Stimulated activated CD4-positive, alpha-beta T cell treated with anti-CD3 and anti-CD28 coated beads, Interleukin-4, amount 100 ng/mL, for 24 hours (primary cell): ENCODE measurements around the gene ARHGEF19.
"Not testable (repeated sequence)": the region's sequence is repeated elsewhere in the genome, so short reads cannot be mapped to it uniquely, and the experiment has no call there.

Experiments
- DNase-seq: peaks from one replicate; pipeline ENCODE4 v3.0.0-alpha.2; 2020

The ARHGEF19 gene

DNA sequence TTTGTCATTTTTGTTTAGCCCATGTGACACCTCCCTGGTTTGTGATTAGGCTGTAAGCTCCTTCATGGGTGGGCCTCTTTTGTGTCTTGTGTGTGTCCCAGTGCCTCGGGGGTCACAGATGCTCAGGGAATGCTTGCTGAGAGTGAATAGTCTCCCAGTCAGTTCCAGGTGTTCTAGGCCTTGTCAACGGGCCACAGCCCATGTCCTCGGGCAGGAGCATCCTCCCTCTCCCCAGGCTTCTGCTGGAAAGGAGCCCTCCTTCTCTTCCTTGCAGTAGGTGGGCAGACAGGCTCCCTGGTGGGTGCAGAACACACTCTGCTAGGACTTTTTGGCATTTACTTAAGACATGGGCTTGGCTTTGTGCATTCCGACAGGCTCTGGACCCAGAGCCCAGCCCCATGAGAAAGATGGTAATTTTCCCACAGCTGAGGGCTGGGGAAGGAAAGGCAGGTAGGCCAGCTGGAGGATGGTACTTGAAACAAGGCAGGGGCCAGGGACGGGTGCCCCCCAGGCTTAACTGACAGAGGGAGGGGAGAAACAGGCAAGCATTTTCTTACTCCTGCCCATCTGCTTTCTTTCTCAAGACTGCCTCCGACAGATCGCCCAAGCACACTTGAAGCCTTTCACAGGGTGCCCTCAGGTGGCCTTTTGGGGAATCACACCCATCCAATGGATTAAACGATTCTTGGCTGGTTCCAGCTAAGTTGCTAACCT lies 31.6 kb upstream of the ARHGEF19 start:
- peak; percentile 80 for DNase-seq

DNA sequence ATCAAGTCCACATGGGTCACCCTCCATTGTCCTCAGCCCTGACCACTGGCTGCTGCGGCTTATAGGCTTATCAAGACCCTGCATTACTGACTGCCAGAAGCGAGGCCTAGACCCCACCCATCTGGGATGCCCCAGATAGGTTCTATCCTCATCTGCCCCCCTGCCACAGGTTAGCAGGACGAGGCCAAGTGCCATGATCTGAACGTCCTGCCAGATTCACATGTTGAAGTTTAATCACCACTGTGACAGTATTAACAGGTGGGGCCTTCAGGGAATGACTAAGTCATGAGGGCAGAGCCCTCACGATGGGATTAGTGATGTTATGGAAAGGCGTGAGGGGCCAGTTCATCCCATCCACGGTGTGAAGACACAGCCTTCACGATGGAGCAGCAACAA lies 30.8 kb upstream of the ARHGEF19 start:
- DNase-seq: no peak

DNA sequence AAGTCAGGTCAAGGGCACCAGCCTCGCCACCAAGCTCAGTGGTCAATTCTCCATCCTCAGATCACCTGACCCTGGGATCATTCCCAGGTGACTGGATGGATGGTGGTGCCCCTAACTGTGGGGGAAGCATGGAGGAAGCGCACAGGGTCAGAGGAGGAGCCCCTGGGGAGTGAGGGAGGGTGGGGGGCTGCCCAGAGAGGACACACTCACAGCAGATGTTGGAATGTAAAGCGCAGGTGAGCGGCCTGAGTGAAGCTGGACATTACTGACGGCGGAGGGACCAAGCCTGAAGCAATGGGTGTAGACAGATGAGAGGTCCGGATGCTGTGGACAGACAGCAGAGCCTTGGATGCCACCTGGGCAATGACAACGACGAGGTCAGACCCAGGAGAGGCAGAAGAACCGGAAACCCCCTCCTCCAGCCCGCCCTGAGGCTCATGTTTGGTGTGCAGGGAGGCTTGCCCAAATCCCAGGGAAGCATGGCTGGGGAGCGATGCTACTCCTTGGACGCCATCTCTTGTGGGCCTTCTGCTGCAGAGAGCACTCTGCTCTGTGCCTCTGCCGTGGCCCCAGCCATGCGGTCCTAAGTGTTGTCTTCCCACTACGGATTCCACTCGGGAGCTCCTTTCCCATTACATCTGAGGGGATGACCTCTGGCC lies 30.2 kb upstream of the ARHGEF19 start:
- no peak for DNase-seq

GRCh38 chr1:16241221-16241708 lies 28.8 kb upstream of the ARHGEF19 start:
- DNase-seq: no peak

- no peak for DNase-seq
These were observed 27.6 kb upstream of the ARHGEF19 start for GRCh38 chr1:16239972-16240491.

- DNase-seq: no peak
These were observed 24.9 kb upstream of the ARHGEF19 start for GRCh38 chr1:16237343-16237830.

GRCh38 chr1:16236511-16237342 lies 24.3 kb upstream of the ARHGEF19 start, which contains the start of gene CPLANE2:
Gene CPLANE2, minus strand, starts transcription at chr1:16237183. Its CDS starts 441 bp downstream, at chr1:16236742.
- peak; percentile 96 for DNase-seq

DNA sequence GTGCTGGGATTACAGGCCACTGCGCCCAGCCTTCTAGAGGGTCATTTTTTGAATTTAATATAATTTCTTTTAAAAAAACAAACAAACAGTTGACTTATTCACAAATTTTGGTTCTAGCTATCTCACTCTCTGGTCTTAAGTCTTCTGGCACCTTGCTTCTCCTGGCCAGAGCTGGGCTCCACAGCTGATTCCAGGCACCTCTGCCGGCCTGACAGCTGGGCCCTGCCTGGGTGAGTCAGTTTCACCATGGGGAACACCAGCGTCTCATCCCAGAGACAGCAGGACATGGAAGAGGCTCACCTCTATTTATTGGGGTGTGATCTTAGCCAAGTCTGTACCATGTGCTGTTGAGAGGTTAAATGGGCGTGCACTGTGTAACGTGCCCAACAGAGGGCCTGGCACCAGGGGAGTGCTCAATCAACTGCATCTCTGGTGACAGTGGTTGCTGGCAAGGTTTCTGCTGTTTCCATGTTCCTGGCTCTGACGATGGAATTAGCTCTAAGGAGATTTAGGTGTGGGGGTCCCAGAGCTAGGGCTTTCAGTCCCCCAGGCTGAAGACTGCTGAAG lies 23.6 kb upstream of the ARHGEF19 start:
- DNase-seq: peak; percentile 54

GRCh38 chr1:16235347-16235746 lies 22.9 kb upstream of the ARHGEF19 start:
- DNase-seq: no peak

DNA sequence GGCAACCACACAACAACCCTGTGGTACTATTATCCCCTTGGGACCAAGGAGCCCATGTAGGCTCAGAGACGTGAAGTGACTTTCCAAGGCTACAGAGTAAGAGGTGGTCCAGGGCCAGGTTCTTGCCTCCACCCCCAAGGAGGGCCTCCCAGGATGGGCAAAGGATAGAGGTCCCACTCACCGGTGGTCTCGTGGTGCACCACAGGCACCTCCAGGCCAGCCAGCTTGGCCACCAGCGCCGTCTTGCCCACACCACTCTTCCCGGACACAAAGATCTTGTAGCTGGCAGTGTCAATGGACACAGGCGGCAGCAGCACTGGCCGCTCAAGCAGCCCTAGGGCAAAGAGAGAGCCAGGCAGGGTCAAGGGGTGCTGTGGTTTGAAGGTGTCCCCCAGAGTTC lies 21.0 kb upstream of the ARHGEF19 start:
- no peak for DNase-seq

DNA sequence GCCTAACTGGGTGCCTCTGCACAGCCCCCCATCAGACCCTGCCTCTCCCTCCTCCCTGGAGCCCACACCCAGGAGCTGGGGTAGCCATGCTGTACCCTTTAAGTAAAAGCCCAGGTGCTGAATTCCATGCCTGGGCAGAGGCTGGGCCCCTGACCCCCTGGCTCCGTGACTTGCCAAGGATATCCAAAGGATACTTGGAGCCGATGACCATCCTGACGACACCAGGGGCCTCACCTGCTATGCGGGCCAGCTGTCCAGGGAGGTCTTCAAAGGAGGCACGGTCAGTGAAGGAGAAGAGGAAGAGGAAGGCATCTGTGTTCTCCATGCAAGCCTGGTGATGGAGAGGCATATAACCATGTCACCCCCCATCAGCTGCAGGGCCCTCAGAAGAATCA lies 19.9 kb upstream of the ARHGEF19 start:
- no peak for DNase-seq

DNA sequence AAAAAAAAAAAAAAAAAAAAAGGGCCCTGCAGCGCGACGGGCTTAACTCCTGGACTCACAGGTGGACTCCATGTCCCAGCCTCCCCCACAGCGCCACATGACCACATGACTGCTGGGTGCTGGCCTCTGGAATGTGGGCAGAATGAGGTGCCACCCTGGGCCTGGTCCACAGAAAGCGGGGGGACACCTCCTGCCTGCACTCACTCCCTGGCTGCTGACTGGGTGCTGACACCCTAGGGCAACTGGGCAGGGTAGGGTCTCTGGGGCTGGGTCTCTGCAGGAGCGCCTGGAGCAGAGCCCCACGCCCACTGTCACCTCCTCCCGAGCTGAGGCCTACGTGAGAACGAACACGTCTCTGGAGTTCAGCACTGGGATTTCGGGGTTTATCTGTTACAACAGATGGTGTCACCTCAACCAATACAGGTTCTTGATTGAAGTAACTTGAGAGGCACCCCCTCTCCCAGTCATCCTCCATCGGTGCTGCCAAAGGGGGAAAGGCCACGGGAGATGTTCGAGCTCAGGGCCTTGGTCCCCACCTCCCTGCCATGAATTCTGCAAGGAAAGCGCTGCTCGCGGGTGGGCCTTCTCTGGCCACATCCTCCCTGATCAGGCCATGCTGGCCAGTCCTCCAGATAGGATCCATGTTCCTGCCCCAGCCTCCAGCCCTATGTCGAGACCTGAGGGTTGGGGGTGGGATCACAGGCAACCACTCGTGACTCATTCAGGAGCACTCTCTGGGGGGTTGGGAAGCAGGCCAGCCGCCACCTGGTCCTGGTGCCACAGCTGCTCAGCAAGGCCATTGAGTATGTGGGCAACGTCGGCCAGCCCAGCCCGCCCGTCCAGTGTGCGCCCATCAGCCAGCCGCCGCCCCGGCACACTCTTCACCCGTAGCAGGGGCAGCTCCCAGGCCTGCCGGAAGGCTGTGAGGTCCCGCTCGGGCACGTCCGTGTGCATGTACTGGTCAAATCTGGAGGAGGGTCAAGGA lies 19.2 kb upstream of the ARHGEF19 start:
- no peak for DNase-seq

DNA sequence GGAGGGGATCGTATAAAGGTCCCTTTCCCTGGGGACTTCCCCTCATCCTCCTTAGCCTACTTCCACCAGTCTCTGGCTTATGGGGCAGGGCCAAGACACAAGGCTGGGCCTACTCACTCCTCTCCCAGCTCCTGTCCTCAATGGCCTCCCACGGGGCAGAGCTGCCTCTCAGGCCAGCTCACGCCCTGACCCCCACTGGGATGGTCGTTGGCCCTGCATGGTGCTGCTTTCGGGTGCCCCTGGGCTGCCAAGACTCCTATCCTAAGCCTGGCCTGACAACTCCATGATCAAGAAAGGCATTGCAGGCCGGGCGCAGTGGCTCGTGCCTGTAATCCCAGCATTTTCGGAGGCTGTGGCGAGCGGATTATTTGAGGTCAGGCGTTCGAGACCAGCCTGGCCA lies 18.3 kb upstream of the ARHGEF19 start:
- DNase-seq: no peak

DNA sequence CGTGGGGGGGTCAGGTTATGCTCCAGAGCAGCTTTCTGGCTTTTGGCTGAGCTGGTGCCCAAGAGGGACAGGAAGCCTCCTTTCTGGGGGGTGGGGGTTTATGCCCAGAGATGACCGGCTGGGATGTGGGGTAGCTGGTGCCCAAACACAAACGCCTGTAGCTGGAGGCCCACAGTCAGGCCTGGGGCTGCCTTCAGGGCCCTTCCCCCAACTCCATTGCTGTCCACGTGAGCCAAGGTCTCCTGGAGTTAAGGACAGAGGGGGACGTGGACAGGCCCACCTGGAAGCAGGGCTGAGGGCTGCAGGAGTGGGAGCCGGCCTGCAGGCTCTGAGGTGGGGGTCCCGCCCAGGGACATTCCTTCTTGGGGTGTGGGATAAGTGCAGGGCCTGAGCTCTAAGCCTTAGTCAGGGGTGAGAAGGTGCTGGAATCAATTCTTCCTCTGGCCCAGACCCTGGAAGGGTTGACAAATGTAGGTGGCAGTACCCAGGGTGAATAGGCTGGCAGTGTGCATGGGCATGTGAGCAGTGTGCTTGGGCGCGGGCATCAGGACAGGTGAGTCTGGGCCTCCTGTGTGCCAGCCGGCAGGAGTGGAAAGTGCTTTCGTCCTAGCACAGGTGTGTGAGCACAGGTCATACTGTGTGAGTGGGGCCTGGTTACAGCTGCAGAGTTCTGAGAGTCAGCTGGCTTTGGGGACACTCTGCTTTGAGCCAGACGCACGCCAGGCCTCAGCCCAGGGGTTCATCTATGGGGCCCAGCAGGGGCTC lies 17.7 kb upstream of the ARHGEF19 start:
- no peak for DNase-seq

GRCh38 chr1:16226490-16227179 lies 14.2 kb upstream of the ARHGEF19 start:
- no peak for DNase-seq

DNA sequence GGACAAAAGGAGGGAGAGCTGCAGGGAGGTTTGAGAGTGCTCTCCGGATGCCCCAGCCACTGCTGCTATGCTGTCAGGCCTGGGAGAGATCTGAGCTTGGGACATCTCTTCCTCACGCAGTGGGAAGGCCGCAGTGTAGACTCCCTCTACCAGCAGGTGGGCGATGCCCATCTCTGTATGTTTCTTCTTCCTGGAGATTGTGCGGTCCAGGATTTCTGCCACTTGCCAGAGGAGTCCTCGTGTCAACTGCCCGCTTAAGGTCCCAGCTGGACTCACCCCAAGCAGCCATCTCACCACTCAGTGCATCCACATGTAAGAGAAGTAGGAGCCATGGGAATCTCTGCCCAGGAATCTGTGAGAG lies 13.7 kb upstream of the ARHGEF19 start:
- no peak for DNase-seq

- no peak for DNase-seq
These were observed 12.0 kb upstream of the ARHGEF19 start for GRCh38 chr1:16224472-16224871.

GRCh38 chr1:16222716-16223115 lies 10.3 kb upstream of the ARHGEF19 start:
- DNase-seq: not testable (repeated sequence)

DNA sequence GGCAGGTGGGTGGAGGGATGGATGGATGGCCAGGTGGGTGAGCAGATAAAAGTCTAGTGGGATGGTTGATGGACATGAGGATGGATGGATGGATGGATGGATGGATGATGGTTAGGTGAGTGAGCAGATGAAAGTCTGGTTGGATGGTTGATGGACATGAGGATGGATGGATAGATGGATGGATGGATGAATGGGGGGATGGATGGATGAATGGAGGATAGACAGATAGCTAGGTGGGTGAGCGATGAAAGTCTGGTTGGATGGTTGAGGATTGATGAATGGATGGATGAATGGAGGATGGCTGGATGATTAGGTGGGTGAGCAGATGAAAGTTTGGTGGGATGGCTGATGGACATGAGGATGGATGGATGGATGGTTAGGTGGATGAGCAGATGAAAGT lies 9.0 kb upstream of the ARHGEF19 start:
- DNase-seq: no peak

DNA sequence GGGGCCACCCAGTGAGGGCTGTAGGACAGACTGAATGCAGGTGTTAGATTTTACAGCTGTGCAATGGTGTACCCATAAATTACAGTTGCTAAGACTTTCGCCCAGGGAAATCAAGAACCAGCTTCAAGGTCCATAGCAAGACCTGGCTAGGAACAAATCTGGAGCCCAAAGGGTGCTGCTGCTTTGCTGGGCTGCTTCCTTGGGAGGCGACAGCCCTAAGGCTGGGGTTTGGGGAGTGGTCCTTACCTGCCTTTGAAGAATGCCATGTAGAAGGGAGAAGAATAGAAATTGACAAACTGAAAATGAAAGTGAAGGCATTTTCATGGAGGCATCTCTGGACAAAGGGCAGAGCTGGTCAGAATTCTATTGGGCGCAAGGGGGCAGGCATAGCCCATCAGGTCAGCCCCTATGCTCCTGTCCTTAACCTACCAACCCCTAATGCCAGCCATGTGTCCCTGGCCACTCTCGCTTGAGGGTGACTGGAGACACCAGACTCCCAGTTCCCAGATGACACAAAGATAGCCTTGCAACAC lies 7.6 kb upstream of the ARHGEF19 start:
- DNase-seq: no peak
